A549 (cell line): Measurements from ENCODE around the gene NLRC3. TPM values are rescaled to one million over a fixed set of nuclear protein-coding genes. Genes with fewer than 3 reads are reported as not detected.

Source experiments
- ATAC-seq, 2 experiments: fragments of 200-7000 bp in 1 of 2; fragments of >200 bp in 1 of 2; cut with Nextera tagmentation in 1 of 2; cut with Tn5 transposase in 1 of 2; 3 replicates each; pipeline versions ENCODE4 v1.8.0 to v1.9.1; 2018 to 2020; ENCODE audit warnings: mild to moderate bottlenecking in 1 of 2, moderate library complexity in 1 of 2
- CTCF ChIA-PET: fragments of 300-600 bp; sonication (Branson Sonifier 250); formaldehyde crosslinking; extraction: SDS; loops from one replicate; lab custom pipeline; 2021; ENCODE audit warnings: antibody characterized with exemption, inconsistent platforms; lab: Yijun Ruan, JAX
- POLR2A ChIA-PET: fragments of 350-600 bp; formaldehyde crosslinking; extraction: SDS; loops from one replicate; lab custom pipeline; 2021; ENCODE audit warnings: antibody characterized with exemption, inconsistent platforms; lab: Yijun Ruan, JAX
- DNase-seq, 2 experiments: peaks; one replicate each; pipeline versions ENCODE4 v3.0.0 to v3.0.0-alpha.2; 2011 to 2016; ENCODE audit warnings: low read depth in 1 of 2, low spot score in 1 of 2
- FAIRE-seq: peaks from 2 replicates; lab custom pipeline; 2011; peaks lifted over from hg19 to GRCh38; lab: Jason Lieb, UNC
- H3K27ac ChIP-seq, 2 experiments: fragments of >200 bp; sonication (Bioruptor Twin); formaldehyde crosslinking; 3 replicates each; pipeline ENCODE4 v1.5.1; 2016 to 2017
- H3K4me1 ChIP-seq: fragments of >200 bp; sonication (Bioruptor Twin); formaldehyde crosslinking; 3 replicates; pipeline ENCODE4 v1.6.1; 2016
- H3K4me2 ChIP-seq: fragments of >200 bp; sonication (Bioruptor Twin); formaldehyde crosslinking; 3 replicates; pipeline ENCODE4 v1.6.1; 2016
- H3K4me3 ChIP-seq: fragments of >200 bp; sonication (Bioruptor Twin); formaldehyde crosslinking; 3 replicates; pipeline ENCODE4 v1.5.1; 2016
- H3K9me3 ChIP-seq: fragments of >200 bp; sonication (Bioruptor Twin); formaldehyde crosslinking; 3 replicates; pipeline ENCODE4 v1.6.1; 2016
- CHD4 ChIP-seq: fragments of 200-600 bp; sonication (generic); IDR thresholded peaks from 2 replicates; pipeline ENCODE4 v1.6.1; 2016; ENCODE audit warnings: antibody characterized with exemption, mild to moderate bottlenecking, borderline replicate concordance
- GATA3 ChIP-seq: IDR thresholded peaks from 2 replicates; pipeline ENCODE4 v1.6.1; 2012; ENCODE audit warnings: borderline replicate concordance
- HOXA7 ChIP-seq: fragments of 250-450 bp; sonication (Bioruptor Pico); IDR thresholded peaks from 2 replicates; pipeline ENCODE4 v1.5.0; 2020; ENCODE audit warnings: mild to moderate bottlenecking, moderate library complexity
- KDM1A ChIP-seq: fragments of 200-600 bp; sonication (generic); IDR thresholded peaks from 2 replicates; pipeline ENCODE4 v1.6.1; 2016; ENCODE audit warnings: low read depth, mild to moderate bottlenecking
- KDM5A ChIP-seq: fragments of 200-600 bp; sonication (generic); IDR thresholded peaks from 2 replicates; pipeline ENCODE4 v1.6.1; 2016; ENCODE audit warnings: antibody characterized with exemption, mild to moderate bottlenecking
- NR3C1 ChIP-seq: fragments of >200 bp; sonication (Bioruptor Twin); formaldehyde crosslinking; IDR thresholded peaks from 3 replicates; pipeline ENCODE4 v1.6.1; 2017
- PBX3 ChIP-seq: IDR thresholded peaks from 2 replicates; pipeline ENCODE4 v1.6.1; 2012
- PHF8 ChIP-seq: fragments of 200-600 bp; sonication (generic); IDR thresholded peaks from 2 replicates; pipeline ENCODE4 v1.6.1; 2016; ENCODE audit warnings: low read depth, mild to moderate bottlenecking, antibody characterized with exemption, moderate library complexity, borderline replicate concordance
- POLR2A ChIP-seq: IDR thresholded peaks from 2 replicates; pipeline ENCODE4 v1.6.1; 2012; ENCODE audit warnings: mild to moderate bottlenecking, low read length
- TFCP2L1 ChIP-seq: fragments of 250-450 bp; sonication (Bioruptor Pico); IDR thresholded peaks from 2 replicates; pipeline ENCODE4 v1.5.0; 2021; ENCODE audit warnings: mild to moderate bottlenecking
- TP53 ChIP-seq: fragments of 250-450 bp; sonication (Bioruptor Pico); IDR thresholded peaks from 2 replicates; pipeline ENCODE4 v1.5.0; 2021; ENCODE audit warnings: mild to moderate bottlenecking, moderate library complexity
- ZFP36 ChIP-seq: fragments of 450-650 bp; IDR thresholded peaks from 2 replicates; pipeline ENCODE4 v1.6.1; 2014; ENCODE audit warnings: borderline replicate concordance; ENCODE audit not compliant: partially characterized antibody
- ZSCAN20 ChIP-seq: fragments of 250-450 bp; sonication (Bioruptor Pico); IDR thresholded peaks from 2 replicates; pipeline ENCODE4 v1.8.0; 2022; ENCODE audit warnings: mild to moderate bottlenecking, moderate library complexity
- WGBS: methylation state at CpG from one replicate; pipeline ENCODE4 v1.1.6; 2017; ENCODE audit errors: missing lambda C conversion rate; 5-methylcytosine and 5-hydroxymethylcytosine counted together
- polyA plus RNA-seq, 4 experiments: library from polyadenylated mRNA; depleted of rRNA in 3 of 4; stranded (reverse); fragments of >200 nt; fragmentation: RNase III in 1 of 4; extraction: RNeasy Plus Mini Kit Qiagen cat#74134 plus additional on column Dnase treatment in 1 of 4; gene quantifications; 2 replicates in 3 of 4; 3 replicates in 1 of 4; pipeline ENCODE4 v1.2.3, GENCODE V29; 2011 to 2017
- TF ChIP-seq, protein P1 (sequence below): fragments of 200-600 bp; sonication (generic); IDR thresholded peaks from 2 replicates; pipeline ENCODE4 v1.6.1; 2016; ENCODE audit warnings: antibody characterized with exemption, mild to moderate bottlenecking, moderate library complexity
- TF ChIP-seq, protein P2 (sequence below): fragments of 450-650 bp; IDR thresholded peaks from 2 replicates; pipeline ENCODE4 v1.6.1; 2014; ENCODE audit warnings: antibody characterized with exemption
- TF ChIP-seq, protein P3 (sequence below): fragments of 150-350 bp; IDR thresholded peaks from 2 replicates; pipeline ENCODE4 v1.6.1; 2014; ENCODE audit warnings: low read depth, mild to moderate bottlenecking, low read length

NLRC3 gene
- polyA plus RNA-seq, 2 of the 4 experiments (the other 2 are of a cell fraction): 0.04 TPM; not detected in 1

DNA sequence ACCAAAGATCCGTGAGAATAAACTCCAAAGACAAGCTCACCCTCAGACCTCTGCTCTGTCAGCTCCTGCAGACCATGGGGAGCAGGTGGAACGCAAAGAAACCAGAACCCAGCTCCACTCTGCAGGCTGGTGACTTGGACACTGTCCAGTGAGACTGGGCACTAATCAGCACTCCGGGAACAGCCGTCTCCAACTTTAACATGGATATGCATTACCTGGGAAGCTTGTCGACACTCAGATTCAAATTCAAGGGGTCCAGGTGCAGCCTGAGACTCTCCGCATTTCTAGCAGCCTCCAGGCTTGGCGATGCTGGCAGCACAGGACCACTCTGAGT, 25.1 kb upstream of the NLRC3 start:
- WGBS: 98% methylated on average over 6 of the region's 7 CpGs
- no peak for ATAC-seq
- FAIRE-seq: no peak
- DNase-seq: no peak
- POLR2A ChIA-PET: no interaction called here
- Histone ChIP-seq H3K9me3 (peaks cover 8% of the 10 kb centered on the region; the same call in 1 of the 3 replicates), H3K4me2 (no peak overlapping the region), H3K4me3 (no peak overlapping the region), H3K27ac (no peak overlapping the region), H3K4me1 (no peaks in the 10 kb centered on the region)
- TF ChIP-seq ZSCAN20 (CRISPR knock-in tag) (no peak), KDM5A (no peak), POLR2A (no peak), TP53 (CRISPR knock-in tag) (no peak), TFCP2L1 (CRISPR knock-in tag) (no peak), PHF8 (no peak), CHD4 (no peak), ZFP36 (no peak)
- TF ChIP-seq, protein P1, sequence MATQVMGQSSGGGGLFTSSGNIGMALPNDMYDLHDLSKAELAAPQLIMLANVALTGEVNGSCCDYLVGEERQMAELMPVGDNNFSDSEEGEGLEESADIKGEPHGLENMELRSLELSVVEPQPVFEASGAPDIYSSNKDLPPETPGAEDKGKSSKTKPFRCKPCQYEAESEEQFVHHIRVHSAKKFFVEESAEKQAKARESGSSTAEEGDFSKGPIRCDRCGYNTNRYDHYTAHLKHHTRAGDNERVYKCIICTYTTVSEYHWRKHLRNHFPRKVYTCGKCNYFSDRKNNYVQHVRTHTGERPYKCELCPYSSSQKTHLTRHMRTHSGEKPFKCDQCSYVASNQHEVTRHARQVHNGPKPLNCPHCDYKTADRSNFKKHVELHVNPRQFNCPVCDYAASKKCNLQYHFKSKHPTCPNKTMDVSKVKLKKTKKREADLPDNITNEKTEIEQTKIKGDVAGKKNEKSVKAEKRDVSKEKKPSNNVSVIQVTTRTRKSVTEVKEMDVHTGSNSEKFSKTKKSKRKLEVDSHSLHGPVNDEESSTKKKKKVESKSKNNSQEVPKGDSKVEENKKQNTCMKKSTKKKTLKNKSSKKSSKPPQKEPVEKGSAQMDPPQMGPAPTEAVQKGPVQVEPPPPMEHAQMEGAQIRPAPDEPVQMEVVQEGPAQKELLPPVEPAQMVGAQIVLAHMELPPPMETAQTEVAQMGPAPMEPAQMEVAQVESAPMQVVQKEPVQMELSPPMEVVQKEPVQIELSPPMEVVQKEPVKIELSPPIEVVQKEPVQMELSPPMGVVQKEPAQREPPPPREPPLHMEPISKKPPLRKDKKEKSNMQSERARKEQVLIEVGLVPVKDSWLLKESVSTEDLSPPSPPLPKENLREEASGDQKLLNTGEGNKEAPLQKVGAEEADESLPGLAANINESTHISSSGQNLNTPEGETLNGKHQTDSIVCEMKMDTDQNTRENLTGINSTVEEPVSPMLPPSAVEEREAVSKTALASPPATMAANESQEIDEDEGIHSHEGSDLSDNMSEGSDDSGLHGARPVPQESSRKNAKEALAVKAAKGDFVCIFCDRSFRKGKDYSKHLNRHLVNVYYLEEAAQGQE: no peak
- TF ChIP-seq, protein P2, sequence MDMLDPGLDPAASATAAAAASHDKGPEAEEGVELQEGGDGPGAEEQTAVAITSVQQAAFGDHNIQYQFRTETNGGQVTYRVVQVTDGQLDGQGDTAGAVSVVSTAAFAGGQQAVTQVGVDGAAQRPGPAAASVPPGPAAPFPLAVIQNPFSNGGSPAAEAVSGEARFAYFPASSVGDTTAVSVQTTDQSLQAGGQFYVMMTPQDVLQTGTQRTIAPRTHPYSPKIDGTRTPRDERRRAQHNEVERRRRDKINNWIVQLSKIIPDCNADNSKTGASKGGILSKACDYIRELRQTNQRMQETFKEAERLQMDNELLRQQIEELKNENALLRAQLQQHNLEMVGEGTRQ: no peak
- CTCF ChIA-PET: interaction anchor here (1.4 kb wide), 1 partner anchor 11 kb away, joined by 3 read pairs; no protein-coding TSS in a partner anchor

GRCh38 chr16:3601614-3602319, 24.6 kb upstream of the NLRC3 start:
- WGBS: 96% methylated on average over 13 of the region's 13 CpGs

More at GRCh38 chr16:3601614-3602319, 24.6 kb upstream of the NLRC3 start:
- H3K4me1 ChIP-seq: no peaks in the 10 kb centered on the region
- no peak overlapping the region for H3K4me2 ChIP-seq
- TF ChIP-seq ZSCAN20 (CRISPR knock-in tag) (no peak), GATA3 (no peak), HOXA7 (CRISPR knock-in tag) (no peak), KDM1A (no peak), NR3C1 (no peak), PBX3 (no peak), TP53 (CRISPR knock-in tag) (no peak)
- TF ChIP-seq, protein P3, sequence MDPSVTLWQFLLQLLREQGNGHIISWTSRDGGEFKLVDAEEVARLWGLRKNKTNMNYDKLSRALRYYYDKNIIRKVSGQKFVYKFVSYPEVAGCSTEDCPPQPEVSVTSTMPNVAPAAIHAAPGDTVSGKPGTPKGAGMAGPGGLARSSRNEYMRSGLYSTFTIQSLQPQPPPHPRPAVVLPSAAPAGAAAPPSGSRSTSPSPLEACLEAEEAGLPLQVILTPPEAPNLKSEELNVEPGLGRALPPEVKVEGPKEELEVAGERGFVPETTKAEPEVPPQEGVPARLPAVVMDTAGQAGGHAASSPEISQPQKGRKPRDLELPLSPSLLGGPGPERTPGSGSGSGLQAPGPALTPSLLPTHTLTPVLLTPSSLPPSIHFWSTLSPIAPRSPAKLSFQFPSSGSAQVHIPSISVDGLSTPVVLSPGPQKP: no peak
- no peak for FAIRE-seq
- CTCF ChIA-PET: interaction anchor here (1.4 kb wide), 1 partner anchor 11 kb away, joined by 3 read pairs; no protein-coding TSS in a partner anchor
- no peak for DNase-seq
- POLR2A ChIA-PET: no interaction called here
- H3K9me3 ChIP-seq: peaks cover 8% of the 10 kb centered on the region; the same call in 1 of the 3 replicates
- ATAC-seq: no peak
- no peak overlapping the region for H3K4me3 ChIP-seq
- H3K27ac ChIP-seq: no peak overlapping the region
